H1 (cell line): ENCODE results near the gene TXNDC5. TPM values are rescaled to one million over a fixed set of nuclear protein-coding genes. Genes with fewer than 3 reads are reported as not detected.

Source experiments
- ASH2L ChIP-seq: fragments of 200-600, 300-600 bp; sonication (generic); IDR thresholded peaks from one replicate; pipeline ENCODE4 v1.7.1; 2017; ENCODE audit warnings: low read length
- BACH1 ChIP-seq: IDR thresholded peaks from 2 replicates; pipeline ENCODE4 v1.6.1; 2012; ENCODE audit warnings: low read length, improper control_type of control experiment
- CHD1 ChIP-seq: IDR thresholded peaks from 2 replicates; pipeline ENCODE4 v1.6.1; 2012; ENCODE audit warnings: low read depth, low read length, improper control_type of control experiment
- KDM1A ChIP-seq: fragments of 200-600, 300-600 bp; sonication (generic); IDR thresholded peaks from 2 replicates; pipeline ENCODE4 v1.7.1; 2016; ENCODE audit warnings: mild to moderate bottlenecking, low read length, borderline replicate concordance
- NRF1 ChIP-seq: IDR thresholded peaks from 2 replicates; pipeline ENCODE4 v1.6.1; 2011; ENCODE audit warnings: mild to moderate bottlenecking, low read depth, low read length, improper control_type of control experiment
- PHF8 ChIP-seq: fragments of 200-600 bp; sonication (generic); conservative IDR thresholded peaks from 2 replicates; pipeline ENCODE4 v1.7.1; 2012; ENCODE audit warnings: low read depth, mild to moderate bottlenecking, inconsistent platforms, low read length, moderate library complexity
- POLR2AphosphoS5 ChIP-seq: IDR thresholded peaks from 2 replicates; pipeline ENCODE4 v1.6.1; 2011; ENCODE audit warnings: low read depth, low read length
- RAD21 ChIP-seq, 2 experiments: IDR thresholded peaks in 1 of 2; conservative IDR thresholded peaks in 1 of 2; 2 replicates each; pipeline ENCODE4 v1.6.1; 2011; ENCODE audit warnings: low read depth in 2 of 2, low read length in 2 of 2, improper control_type of control experiment in 1 of 2, inconsistent platforms in 1 of 2, mild to moderate bottlenecking in 1 of 2, moderate library complexity in 1 of 2
- RXRA ChIP-seq: IDR thresholded peaks from 2 replicates; pipeline ENCODE4 v1.6.1; 2011; ENCODE audit warnings: low read depth, mild to moderate bottlenecking, low read length, moderate library complexity; ENCODE audit not compliant: insufficient read depth
- SIN3A ChIP-seq, 2 experiments: IDR thresholded peaks in 1 of 2; conservative IDR thresholded peaks in 1 of 2; 2 replicates each; pipeline ENCODE4 v1.6.1; 2011 to 2012; ENCODE audit warnings: low read length in 2 of 2, improper control_type of control experiment in 1 of 2, low read depth in 1 of 2, mild to moderate bottlenecking in 1 of 2
- SIRT6 ChIP-seq: IDR thresholded peaks from one replicate; pipeline ENCODE4 v1.7.1; 2012; ENCODE audit warnings: low read length, inconsistent platforms
- SRF ChIP-seq: IDR thresholded peaks from 2 replicates; pipeline ENCODE4 v1.6.1; 2011; ENCODE audit warnings: mild to moderate bottlenecking, low read depth, low read length, moderate library complexity
- TAF1 ChIP-seq: IDR thresholded peaks from 2 replicates; pipeline ENCODE4 v1.6.1; 2011; ENCODE audit warnings: mild to moderate bottlenecking, low read depth, low read length
- TCF12 ChIP-seq: IDR thresholded peaks from 2 replicates; pipeline ENCODE4 v1.6.1; 2011; ENCODE audit warnings: low read depth, mild to moderate bottlenecking, low read length
- YY1 ChIP-seq: IDR thresholded peaks from 2 replicates; pipeline ENCODE4 v1.6.1; 2011; ENCODE audit warnings: low read depth, mild to moderate bottlenecking, low read length
- polyA plus RNA-seq, 7 experiments: library from polyadenylated mRNA; depleted of rRNA in 3 of 7; stranded (reverse) in 5 of 7; unstranded in 2 of 7; fragments of >200 nt in 5 of 7; fragments of 200-250 nt in 2 of 7; gene quantifications; 1 replicate in 5 of 7; 2 replicates in 1 of 7; 4 replicates in 1 of 7; pipeline versions ENCODE4 v1.2.1 to v1.2.3, GENCODE V29; 2011 to 2013; ENCODE audit warnings: missing spikeins in 2 of 7, mixed read lengths in 2 of 7
- total RNA-seq: library from RNA; stranded (reverse); fragmentation: NEBNext Ultra II Directional; extraction: Animal tissue kit (Norgen Biotek cat#: 25700); gene quantifications from 2 replicates; pipeline ENCODE4 v1.2.1, GENCODE V29; 2021
- TF ChIP-seq, protein P1 (sequence below), 3 experiments: IDR thresholded peaks; 1 replicate in 2 of 3; 2 replicates in 1 of 3; pipeline versions ENCODE4 v1.5.1 to v1.6.1; 2011; ENCODE audit warnings: low read length in 3 of 3, mild to moderate bottlenecking in 3 of 3, inconsistent platforms in 2 of 3, low read depth in 1 of 3, moderate library complexity in 1 of 3; ENCODE audit not compliant: insufficient read depth in 1 of 3; ENCODE audit errors: control extremely low read depth in 1 of 3

Gene TXNDC5
- total and polyA plus RNA-seq, 2 of the 8 experiments (the other 6 are each of a cell fraction or from before 2014, with no cell fraction given): 114 to 172 TPM

DNA sequence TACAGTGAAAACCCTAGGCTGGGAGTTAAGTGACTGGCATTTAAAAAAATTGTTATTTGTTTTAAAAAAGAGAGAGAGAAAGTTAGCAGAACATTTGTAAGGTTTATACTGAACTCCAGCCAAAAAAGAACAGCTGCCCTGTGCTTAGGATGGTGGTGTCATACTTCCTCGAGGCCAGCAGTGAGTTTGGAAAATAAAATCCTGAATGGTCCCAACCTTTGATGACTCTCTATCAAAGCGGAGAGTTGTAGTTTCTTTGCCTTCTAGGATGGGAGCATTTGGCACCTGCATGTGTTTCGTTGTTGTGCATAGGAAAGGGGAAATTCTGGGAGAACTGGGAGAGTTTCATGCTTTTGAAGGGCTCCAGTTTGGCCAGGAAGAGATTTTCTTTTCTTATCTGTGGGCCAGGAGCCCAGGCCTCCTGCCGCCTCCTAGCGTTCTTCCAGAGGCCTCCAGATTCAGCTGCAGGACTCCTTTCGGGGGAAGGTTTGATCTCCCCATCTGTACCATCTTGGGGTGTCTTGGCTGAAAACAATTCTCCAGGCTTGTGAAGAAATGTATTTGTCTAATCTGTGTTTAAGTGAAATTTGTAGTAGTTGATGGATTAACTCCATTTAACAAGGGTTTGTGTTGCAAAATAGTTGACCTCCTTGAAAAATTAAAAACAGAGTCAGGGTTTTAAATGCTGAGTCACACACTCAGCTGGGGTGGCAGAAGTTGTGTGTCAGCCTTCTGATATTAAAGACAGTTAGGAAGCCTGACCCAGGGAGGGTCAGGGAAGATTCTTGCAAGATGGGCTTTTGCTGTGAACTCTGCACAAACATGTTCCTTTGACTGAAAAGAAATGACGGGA, 63.4 kb downstream of the TXNDC5 start (continued):
- TF ChIP-seq POLR2AphosphoS5 (no peak), BACH1 (peak; percentile 87), RXRA (no peak), SIN3A (conservative IDR thresholded peaks at IDR 0.05 in 1 of 2, IDR thresholded peaks at IDR 0.05 in 1 of 2; ENCODE audit: low read depth in 1 of 2, low read length in 2 of 2) (no peak), CHD1 (no peak), RAD21 (IDR thresholded peaks at IDR 0.05 in 1 of 2, conservative IDR thresholded peaks at IDR 0.05 in 1 of 2; ENCODE audit: low read depth in 2 of 2, low read length in 2 of 2) (peak; percentile 40 to 54), TCF12 (no peak), PHF8 (no peak), SRF (no peak), YY1 (no peak), TAF1 (no peak), KDM1A (no peak), SIRT6 (no peak), NRF1 (no peak), ASH2L (no peak)
- TF ChIP-seq, protein P1, sequence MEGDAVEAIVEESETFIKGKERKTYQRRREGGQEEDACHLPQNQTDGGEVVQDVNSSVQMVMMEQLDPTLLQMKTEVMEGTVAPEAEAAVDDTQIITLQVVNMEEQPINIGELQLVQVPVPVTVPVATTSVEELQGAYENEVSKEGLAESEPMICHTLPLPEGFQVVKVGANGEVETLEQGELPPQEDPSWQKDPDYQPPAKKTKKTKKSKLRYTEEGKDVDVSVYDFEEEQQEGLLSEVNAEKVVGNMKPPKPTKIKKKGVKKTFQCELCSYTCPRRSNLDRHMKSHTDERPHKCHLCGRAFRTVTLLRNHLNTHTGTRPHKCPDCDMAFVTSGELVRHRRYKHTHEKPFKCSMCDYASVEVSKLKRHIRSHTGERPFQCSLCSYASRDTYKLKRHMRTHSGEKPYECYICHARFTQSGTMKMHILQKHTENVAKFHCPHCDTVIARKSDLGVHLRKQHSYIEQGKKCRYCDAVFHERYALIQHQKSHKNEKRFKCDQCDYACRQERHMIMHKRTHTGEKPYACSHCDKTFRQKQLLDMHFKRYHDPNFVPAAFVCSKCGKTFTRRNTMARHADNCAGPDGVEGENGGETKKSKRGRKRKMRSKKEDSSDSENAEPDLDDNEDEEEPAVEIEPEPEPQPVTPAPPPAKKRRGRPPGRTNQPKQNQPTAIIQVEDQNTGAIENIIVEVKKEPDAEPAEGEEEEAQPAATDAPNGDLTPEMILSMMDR (IDR thresholded peaks at IDR 0.05; ENCODE audit: control extremely low read depth in 1 of 3, insufficient read depth in 1 of 3, low read depth in 1 of 3, low read length in 3 of 3): peak; percentile 40 to 45 (median 40)
